Vagina (tissue), 2 donors: Measurements from ENCODE around the gene GBGT1. TPM values are rescaled to one million over a fixed set of nuclear protein-coding genes. Genes with fewer than 3 reads are reported as not detected.

Experiments
- DNase-seq, 2 donors: peaks; one replicate each; pipeline ENCODE4 v3.0.0-alpha.2; 2017; ENCODE audit errors: extremely low spot score in 2 of 2
- H3K27ac ChIP-seq: fragments of 200-600 bp; sonication (generic); one replicate; pipeline ENCODE4 v1.5.1; 2019
- H3K27me3 ChIP-seq: fragments of 200-600 bp; sonication (generic); one replicate; pipeline ENCODE4 v1.5.1; 2019
- H3K36me3 ChIP-seq, 2 donors: fragments of 200-600 bp; sonication (generic); one replicate each; pipeline ENCODE4 v1.5.1; 2017 to 2019
- H3K4me1 ChIP-seq: fragments of 200-600 bp; sonication (generic); one replicate; pipeline ENCODE4 v1.5.1; 2019
- H3K4me3 ChIP-seq, 2 donors: fragments of 200-600 bp; sonication (generic); 1 replicate in 1 of 2; 2 replicates in 1 of 2; pipeline ENCODE4 v1.5.1; 2016 to 2019
- H3K9me3 ChIP-seq: fragments of 200-600 bp; sonication (generic); one replicate; pipeline ENCODE4 v1.5.1; 2019
- POLR2A ChIP-seq, 2 donors: fragments of 450-650 bp; IDR thresholded peaks; one replicate each; pipeline ENCODE4 v1.6.1; 2017; ENCODE audit warnings: antibody characterized with exemption in 2 of 2, mild to moderate bottlenecking in 2 of 2, moderate library complexity in 2 of 2
- POLR2AphosphoS5 ChIP-seq, 2 donors: sonication (generic); formaldehyde crosslinking; IDR thresholded peaks; one replicate each; pipeline ENCODE4 v1.9.0; 2017; ENCODE audit warnings: antibody characterized with exemption in 2 of 2, mild to moderate bottlenecking in 2 of 2, low read depth in 1 of 2; ENCODE audit not compliant: insufficient read depth in 1 of 2
- intact Hi-C: fragments of 100-400 bp; cut with DNase I; formaldehyde crosslinking; loops from one replicate; pipeline ENCODE4 v1.15.1; 2023
- total RNA-seq: library from RNA; depleted of rRNA; stranded (reverse); fragments of >200 nt; gene quantifications from one replicate; pipeline ENCODE4 v1.2.3, GENCODE V29; 2016
- TF ChIP-seq, protein P1 (sequence below), 3 experiments: fragments of 450-650 bp in 2 of 3; fragments of 200-600 bp in 1 of 3; sonication (generic) in 1 of 3; IDR thresholded peaks; one replicate each; pipeline ENCODE4 v1.5.1; 2017 to 2019; ENCODE audit warnings: antibody characterized with exemption in 3 of 3, mild to moderate bottlenecking in 2 of 3, moderate library complexity in 2 of 3

The GBGT1 gene
- total RNA-seq, 1 donor from 2014 or later: 27.0 TPM

DNA sequence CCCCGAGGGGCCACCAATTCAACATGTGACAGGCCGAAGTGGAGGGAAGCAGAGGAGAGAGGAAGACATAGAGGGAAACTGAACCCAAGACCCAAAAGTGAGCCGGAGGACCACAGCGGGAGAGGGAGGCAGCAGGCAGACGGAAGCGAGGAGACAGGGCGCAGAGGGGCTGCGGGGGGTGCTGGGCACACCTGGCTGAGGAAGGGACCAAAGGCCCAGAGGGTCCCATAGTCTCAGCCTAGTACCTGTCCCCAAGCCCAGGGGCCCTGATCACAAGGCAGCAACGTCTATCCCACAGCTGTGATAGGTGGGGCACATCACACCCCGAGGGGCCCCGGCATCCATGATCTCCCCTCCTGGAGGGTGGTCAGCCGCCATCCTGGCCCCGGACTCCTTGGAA is 35.6 kb downstream of the GBGT1 start:
- Histone ChIP-seq H3K4me3 (no peak overlapping the region), H3K27me3 (no peaks in the 10 kb centered on the region), H3K36me3 (no peaks in the 10 kb centered on the region), H3K9me3 (no peaks in the 10 kb centered on the region), H3K27ac (peak overlapping the region; percentile 77), H3K4me1 (peaks cover 67% of the 10 kb centered on the region)
- no peak for TF ChIP-seq POLR2A (IDR thresholded peaks at IDR 0.05)
- no peak for TF ChIP-seq POLR2AphosphoS5 (IDR thresholded peaks at IDR 0.05; ENCODE audit: insufficient read depth in 1 of 2, low read depth in 1 of 2)
- TF ChIP-seq, protein P1, sequence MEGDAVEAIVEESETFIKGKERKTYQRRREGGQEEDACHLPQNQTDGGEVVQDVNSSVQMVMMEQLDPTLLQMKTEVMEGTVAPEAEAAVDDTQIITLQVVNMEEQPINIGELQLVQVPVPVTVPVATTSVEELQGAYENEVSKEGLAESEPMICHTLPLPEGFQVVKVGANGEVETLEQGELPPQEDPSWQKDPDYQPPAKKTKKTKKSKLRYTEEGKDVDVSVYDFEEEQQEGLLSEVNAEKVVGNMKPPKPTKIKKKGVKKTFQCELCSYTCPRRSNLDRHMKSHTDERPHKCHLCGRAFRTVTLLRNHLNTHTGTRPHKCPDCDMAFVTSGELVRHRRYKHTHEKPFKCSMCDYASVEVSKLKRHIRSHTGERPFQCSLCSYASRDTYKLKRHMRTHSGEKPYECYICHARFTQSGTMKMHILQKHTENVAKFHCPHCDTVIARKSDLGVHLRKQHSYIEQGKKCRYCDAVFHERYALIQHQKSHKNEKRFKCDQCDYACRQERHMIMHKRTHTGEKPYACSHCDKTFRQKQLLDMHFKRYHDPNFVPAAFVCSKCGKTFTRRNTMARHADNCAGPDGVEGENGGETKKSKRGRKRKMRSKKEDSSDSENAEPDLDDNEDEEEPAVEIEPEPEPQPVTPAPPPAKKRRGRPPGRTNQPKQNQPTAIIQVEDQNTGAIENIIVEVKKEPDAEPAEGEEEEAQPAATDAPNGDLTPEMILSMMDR (IDR thresholded peaks at IDR 0.05): no peak
- intact Hi-C loops: no loop called here
- DNase-seq: no peak

DNA sequence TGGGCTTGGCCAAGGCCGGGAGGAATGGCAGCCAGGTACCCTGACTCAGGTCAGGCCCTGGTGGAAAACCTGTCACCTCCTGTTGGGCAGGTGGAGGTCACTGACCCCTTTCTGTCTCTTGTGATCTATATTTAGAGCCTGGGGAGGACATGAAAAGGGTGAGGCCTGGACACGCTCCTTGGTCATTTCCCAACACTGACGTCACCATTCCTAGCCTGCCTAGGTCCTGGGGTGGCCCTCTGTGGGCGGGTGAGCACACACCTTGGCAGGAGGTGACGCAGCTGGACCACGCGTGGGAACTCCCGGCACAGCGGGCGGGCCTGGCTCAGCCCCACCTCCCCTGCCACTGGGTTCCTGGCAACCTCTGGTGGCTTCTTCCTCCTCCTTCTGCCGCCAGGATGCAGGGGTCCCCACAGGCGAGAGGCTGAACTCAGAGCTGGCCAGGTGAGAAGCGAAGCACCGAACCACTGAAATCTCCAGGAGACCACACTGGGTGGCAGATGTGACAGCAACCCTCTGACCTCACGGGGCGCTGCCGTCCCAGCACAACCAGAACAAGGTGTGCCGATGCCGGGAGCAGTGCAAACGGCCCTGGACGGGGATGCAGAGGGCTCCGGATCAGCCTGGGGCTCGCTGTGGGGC is 36.3 kb downstream of the GBGT1 start:
- H3K9me3 ChIP-seq: no peaks in the 10 kb centered on the region
- intact Hi-C loops: no loop called here
- DNase-seq: no peak
- TF ChIP-seq POLR2AphosphoS5 (IDR thresholded peaks at IDR 0.05; ENCODE audit: insufficient read depth in 1 of 2, low read depth in 1 of 2) (peak; percentile 31 to 53), POLR2A (IDR thresholded peaks at IDR 0.05) (no peak)
- peaks cover 67% of the 10 kb centered on the region for H3K4me1 ChIP-seq
- H3K27ac ChIP-seq: peak overlapping the region; percentile 77
- H3K36me3 ChIP-seq: no peaks in the 10 kb centered on the region
- H3K4me3 ChIP-seq: peak overlapping the region in 1 of 2 donors; percentile 7
- no peaks in the 10 kb centered on the region for H3K27me3 ChIP-seq

DNA sequence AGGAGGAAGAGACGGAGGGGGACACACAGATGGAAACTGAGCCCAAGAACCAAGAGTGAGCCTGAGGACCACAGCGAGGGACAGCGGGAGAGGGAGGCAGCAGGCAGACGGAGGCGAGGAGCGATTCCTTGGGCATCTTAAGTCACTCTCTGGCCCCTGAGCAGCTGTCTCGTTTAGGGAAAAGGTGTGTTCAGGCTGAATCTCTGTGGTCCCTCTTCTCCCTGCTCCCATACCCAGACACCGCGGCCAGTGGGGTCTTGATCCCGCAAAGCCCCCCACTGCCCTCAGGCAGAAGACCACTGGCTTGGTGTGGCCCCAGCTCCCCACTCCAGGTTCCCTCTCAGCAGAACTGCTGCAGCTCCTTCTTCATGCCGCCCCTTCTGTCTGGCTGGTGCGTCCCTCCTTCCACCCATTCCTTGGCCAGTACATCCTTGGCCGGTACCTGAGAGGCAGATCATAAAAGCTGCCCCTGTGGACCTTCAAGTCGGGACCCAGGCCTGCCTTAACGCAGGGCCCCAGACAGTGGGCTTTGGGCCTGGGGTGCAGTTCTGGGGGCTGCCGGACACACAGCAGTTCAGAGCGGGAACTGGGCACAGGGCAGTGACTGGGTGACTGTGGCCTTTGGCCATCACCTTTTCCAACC is 36.9 kb downstream of the GBGT1 start:
- Histone ChIP-seq H3K4me3 (peak overlapping the region; percentile 11 to 37), H3K36me3 (no peaks in the 10 kb centered on the region), H3K27ac (peak overlapping the region; percentile 77), H3K9me3 (no peaks in the 10 kb centered on the region), H3K4me1 (peaks cover 67% of the 10 kb centered on the region), H3K27me3 (no peaks in the 10 kb centered on the region)
- TF ChIP-seq POLR2A (IDR thresholded peaks at IDR 0.05): no peak
- TF ChIP-seq POLR2AphosphoS5 (IDR thresholded peaks at IDR 0.05; ENCODE audit: insufficient read depth in 1 of 2, low read depth in 1 of 2): no peak
- TF ChIP-seq, protein P1 (IDR thresholded peaks at IDR 0.05): no peak
- intact Hi-C loops: no loop called here
- no peak for DNase-seq

DNA sequence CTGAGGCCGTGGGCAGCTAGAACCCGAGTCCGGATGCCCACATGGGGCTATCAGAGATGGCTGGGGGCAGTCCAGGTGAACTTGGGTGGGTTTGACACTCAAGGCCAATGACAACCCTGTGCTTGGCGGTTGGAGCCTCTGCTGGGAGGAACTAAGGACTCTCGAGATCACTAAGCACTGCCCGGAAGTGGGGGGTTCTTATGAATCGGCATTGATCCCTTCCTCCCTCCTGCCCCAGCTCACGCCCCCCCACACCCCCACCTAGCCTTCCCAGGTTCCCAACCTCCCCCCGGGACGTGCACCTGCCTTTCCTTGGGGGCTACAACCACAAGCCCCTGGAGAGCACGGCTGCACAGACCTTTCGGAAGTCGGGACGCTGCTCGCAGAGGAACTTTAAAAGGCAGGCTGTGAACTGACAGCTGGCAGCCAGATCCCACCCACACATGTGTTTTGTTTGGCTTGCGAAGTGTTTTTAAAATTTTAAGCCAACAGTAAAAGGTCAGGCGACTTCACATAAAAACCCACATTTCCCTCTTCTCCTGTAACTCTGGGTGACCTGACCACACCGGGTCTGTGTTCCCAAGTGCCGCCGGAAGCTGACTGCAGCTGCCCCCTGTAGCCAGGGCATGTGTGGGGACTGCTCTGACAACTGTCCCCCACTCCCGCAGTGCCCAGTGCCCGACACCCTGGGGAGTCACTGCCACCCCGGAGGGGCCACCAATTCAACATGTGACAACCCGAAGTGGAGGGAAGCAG is 37.6 kb downstream of the GBGT1 start:
- TF ChIP-seq, protein P1 (IDR thresholded peaks at IDR 0.05): no peak
- TF ChIP-seq POLR2A (IDR thresholded peaks at IDR 0.05) (no peak), POLR2AphosphoS5 (IDR thresholded peaks at IDR 0.05; ENCODE audit: insufficient read depth in 1 of 2, low read depth in 1 of 2) (peak; percentile 20 to 44)
- H3K27me3 ChIP-seq: no peaks in the 10 kb centered on the region
- peak overlapping the region; percentile 11 to 37 for H3K4me3 ChIP-seq
- no peaks in the 10 kb centered on the region for H3K36me3 ChIP-seq
- H3K9me3 ChIP-seq: no peaks in the 10 kb centered on the region
- peaks cover 73% of the 10 kb centered on the region for H3K4me1 ChIP-seq
- peak overlapping the region; percentile 77 for H3K27ac ChIP-seq
- DNase-seq: no peak
- intact Hi-C loops: no loop called here

DNA sequence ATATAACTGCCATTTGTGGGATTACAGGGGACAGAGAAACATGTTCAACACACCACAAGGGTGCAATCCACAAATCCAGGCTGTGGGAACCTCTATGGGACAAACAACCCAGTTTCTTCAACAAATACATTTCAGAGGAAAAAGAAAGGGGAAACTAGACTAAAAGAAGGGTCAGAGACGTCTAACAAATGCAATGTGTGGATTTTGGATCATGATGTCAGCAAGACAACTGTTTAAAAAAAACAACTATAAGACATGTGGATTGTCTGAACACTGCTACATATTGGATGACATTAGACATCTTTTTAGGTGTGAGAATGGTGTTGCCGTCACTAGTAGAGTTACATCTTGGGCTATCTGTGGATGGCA is 38.8 kb downstream of the GBGT1 start:
- no peak for DNase-seq
- intact Hi-C loops: no loop called here
- Histone ChIP-seq H3K27me3 (no peaks in the 10 kb centered on the region), H3K9me3 (no peaks in the 10 kb centered on the region), H3K4me1 (peaks cover 79% of the 10 kb centered on the region), H3K27ac (no peak overlapping the region), H3K36me3 (no peaks in the 10 kb centered on the region), H3K4me3 (no peak overlapping the region)
- TF ChIP-seq POLR2AphosphoS5 (IDR thresholded peaks at IDR 0.05; ENCODE audit: insufficient read depth in 1 of 2, low read depth in 1 of 2) (no peak), POLR2A (IDR thresholded peaks at IDR 0.05) (no peak)
- TF ChIP-seq, protein P1 (IDR thresholded peaks at IDR 0.05): no peak
